D721Med (cell line): ENCODE results near the gene INPP4B.

Experiments
- DNase-seq: peaks from one replicate; pipeline ENCODE4 v3.0.0; 2011; ENCODE audit warnings: low spot score; ENCODE audit not compliant: insufficient read length
- FAIRE-seq: peaks from 2 replicates; lab custom pipeline; 2011; peaks lifted over from hg19 to GRCh38; lab: Jason Lieb, UNC
- CTCF ChIP-seq: IDR thresholded peaks from 2 replicates; pipeline ENCODE4 v1.5.1; 2012; ENCODE audit warnings: mild to moderate bottlenecking, control low read depth; ENCODE audit not compliant: insufficient read depth; ENCODE audit errors: missing control alignments

The INPP4B gene

GRCh38 chr4:142846729-142847596 is 862 bp upstream of the INPP4B start:
- no peak for FAIRE-seq
- no peak for DNase-seq
- peak; percentile 34 for TF ChIP-seq CTCF

GRCh38 chr4:142845293-142846107 is 601 bp downstream of the INPP4B start:
- TF ChIP-seq CTCF, result no peak
- FAIRE-seq, result no peak
- DNase-seq, result no peak

- FAIRE-seq (no peak), DNase-seq (no peak)
- TF ChIP-seq CTCF, result no peak
These were observed 1.3 kb downstream of the INPP4B start for GRCh38 chr4:142844782-142845181.

- TF ChIP-seq CTCF, result peak; percentile 72
- FAIRE-seq, result peak; percentile 6
- DNase-seq, result no peak
These were observed 5.5 kb downstream of the INPP4B start for GRCh38 chr4:142840516-142841123.

- TF ChIP-seq CTCF, result no peak
- DNase-seq, result no peak
- FAIRE-seq, result no peak
These were observed 7.3 kb downstream of the INPP4B start for GRCh38 chr4:142838778-142839177.

GRCh38 chr4:142832022-142832421 is 14.1 kb downstream of the INPP4B start:
- FAIRE-seq, result no peak

More at GRCh38 chr4:142832022-142832421, 14.1 kb downstream of the INPP4B start:
- TF ChIP-seq CTCF, result no peak
- no peak for DNase-seq
